SK-MEL-5 (cell line): ENCODE measurements around the gene MESP2. TPM values are rescaled to one million over a fixed set of nuclear protein-coding genes. Genes with fewer than 3 reads are reported as not detected.
"Not testable (repeated sequence)": the region's sequence is repeated elsewhere in the genome, so short reads cannot be mapped to it uniquely, and the experiment has no call there.

Experiments
- DNase-seq: peaks from one replicate; pipeline ENCODE4 v3.0.0-alpha.2; 2016; ENCODE audit warnings: low read depth, low spot score
- in situ Hi-C: cut with HindIII; loops from 2 replicates; pipeline ENCODE4 v1.10.0; 2016; ENCODE audit warnings: low sequenced_read_pairs, high pct_unique_total_duplicates, low pct_unique_long_range_greater_than_20kb
- total RNA-seq: library from RNA; depleted of rRNA; stranded (reverse); fragments of >200 nt; shearing (Covaris generic); gene quantifications from 2 replicates; pipeline ENCODE4 v1.2.3, GENCODE V29; 2014

Gene MESP2
- total RNA-seq, 1 experiment from 2014 or later = 0.13 TPM

DNA sequence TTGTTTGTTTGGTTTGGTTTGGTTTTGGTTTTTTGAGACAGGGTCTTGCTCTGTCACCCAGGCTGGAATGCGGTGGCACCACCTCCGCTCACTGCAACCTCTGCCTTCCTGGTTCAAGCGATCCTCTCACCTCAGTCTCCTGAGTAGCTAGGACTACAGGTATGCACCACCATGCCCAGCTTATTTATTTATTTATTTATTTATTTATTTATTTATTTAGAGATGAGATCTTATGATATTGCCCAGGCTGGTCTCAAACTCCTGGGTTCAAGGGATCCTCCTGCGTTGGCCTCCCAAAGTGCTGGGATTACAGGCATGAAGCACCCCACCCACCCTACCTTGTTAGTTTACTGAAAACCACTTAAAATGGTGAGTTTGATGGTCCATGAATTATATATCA lies 12.5 kb downstream of the MESP2 start:
- DNase-seq, in situ Hi-C loops: not testable (repeated sequence)

DNA sequence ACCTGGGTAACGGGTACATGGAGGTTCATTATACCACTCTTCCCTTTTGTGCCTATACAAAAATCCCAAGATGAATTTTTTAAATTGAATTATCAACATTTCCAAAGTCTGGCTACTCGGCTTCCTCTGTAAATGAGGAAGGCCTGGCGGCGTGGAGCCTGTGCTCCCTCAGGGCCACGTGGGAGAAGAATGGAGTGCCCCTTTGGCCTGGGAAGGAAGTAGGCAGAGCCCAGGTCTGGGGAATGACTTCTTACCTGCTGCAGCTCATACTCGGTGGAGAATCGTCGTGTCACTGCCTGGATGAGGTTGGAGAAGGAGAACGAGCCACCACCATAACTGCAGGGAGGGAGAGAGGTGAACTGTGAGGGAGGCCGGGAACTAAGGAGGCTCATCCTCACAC lies 14.1 kb downstream of the MESP2 start:
- no peak for DNase-seq
- in situ Hi-C loops = no loop called here

DNA sequence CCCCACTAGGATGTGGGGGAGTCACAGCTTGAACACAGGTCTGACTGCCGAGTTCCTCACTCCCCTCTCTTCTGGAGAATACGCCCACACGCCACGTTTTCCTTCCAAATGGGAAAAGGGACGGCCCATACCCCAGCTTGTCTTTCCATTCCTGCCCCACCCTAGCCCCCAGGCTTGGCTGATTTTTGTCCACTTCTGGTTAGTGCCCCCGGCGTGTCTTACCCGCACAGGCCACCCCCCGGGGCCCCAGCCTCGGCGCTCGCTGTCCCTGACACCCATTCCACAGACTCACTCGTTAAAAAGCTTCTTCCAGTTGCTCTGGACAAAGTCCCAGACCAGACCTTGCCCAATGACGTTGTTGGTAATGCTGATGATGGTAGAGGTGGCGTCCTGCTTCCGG lies 14.5 kb downstream of the MESP2 start:
- DNase-seq = no peak
- in situ Hi-C loops = no loop called here

DNA sequence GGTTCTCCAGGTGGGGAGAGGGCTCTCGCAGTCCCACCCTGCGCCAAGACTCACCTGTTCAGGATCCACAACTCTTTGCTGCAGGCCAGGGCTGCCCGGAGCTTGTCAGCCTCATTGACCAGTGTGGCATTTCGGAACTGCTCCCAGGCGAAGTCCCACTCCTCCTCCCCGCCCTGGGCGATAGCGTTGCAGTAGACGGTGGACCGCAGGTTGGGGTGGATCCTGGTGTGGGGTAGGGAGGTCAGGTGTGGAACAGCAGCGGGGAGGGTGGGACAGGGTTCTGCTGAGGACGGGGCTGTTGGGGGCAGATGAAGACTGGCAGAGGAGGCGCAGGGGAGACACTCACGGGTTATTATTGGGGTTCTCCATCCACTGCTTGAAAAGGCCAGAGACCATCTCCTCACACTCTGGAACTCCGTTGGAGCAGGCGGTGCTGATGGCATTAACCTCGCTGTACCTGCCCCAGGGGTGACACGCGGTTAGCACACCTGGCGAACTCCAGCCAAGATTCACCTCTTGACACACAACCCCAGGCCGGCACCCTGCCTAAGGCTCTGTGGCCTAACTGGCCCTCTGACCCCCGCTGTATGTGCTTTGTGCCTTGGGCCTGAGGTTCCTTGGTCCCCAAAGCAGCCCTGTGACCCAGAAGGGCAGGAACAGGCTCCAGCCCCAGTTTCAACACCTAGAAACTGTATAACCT lies 16.1 kb downstream of the MESP2 start:
- DNase-seq = no peak
- in situ Hi-C loops = no loop called here

- DNase-seq = no peak
- in situ Hi-C loops = no loop called here
Observed at GRCh38 chr15:89794627-89795241, 18.6 kb downstream of the MESP2 start.

DNA sequence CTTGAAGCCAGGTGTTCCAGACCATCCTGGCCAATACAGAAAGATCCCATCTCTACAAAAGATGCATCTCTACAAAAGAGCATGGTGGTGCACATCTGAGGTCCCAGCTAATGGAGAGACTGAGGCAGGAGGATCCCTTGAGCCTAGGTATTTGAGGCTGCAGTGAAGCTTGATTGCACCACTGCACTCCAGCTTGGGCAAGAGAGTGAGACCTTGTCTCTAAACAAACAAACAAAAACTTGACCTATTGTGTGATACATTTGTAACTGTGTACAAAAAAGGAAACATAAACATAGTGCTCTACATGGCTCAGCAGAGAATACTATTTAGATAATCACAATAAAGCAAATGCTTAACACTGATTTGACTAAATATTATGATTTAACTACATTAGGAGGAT lies 19.9 kb downstream of the MESP2 start:
- in situ Hi-C loops = no loop called here
- no peak for DNase-seq

DNA sequence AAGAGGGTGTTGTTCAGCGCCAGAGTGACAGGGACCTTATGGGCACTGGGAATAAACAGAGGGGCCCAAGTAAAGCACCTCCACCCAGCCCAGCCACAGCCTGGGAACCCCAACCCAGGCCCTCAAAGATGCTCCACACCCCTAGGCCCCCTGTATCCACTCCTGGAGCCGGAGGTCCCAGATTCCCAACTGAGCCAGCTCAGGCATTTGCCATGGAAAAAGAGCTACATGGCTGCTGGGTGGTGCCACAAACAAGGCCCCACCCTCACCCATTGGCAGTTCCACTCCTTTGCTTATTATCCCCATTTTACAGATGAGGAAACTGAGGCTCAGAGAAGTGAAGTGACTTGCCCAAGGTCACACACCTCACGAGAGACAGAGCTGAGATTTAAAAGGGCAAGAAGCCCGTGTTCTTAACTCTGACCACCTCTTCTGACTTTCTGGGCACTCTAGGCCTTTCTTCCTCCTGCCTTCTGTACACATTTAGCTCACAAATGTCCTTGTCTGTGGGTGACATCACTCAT lies 21.6 kb downstream of the MESP2 start:
- in situ Hi-C loops = no loop called here
- DNase-seq = no peak

DNA sequence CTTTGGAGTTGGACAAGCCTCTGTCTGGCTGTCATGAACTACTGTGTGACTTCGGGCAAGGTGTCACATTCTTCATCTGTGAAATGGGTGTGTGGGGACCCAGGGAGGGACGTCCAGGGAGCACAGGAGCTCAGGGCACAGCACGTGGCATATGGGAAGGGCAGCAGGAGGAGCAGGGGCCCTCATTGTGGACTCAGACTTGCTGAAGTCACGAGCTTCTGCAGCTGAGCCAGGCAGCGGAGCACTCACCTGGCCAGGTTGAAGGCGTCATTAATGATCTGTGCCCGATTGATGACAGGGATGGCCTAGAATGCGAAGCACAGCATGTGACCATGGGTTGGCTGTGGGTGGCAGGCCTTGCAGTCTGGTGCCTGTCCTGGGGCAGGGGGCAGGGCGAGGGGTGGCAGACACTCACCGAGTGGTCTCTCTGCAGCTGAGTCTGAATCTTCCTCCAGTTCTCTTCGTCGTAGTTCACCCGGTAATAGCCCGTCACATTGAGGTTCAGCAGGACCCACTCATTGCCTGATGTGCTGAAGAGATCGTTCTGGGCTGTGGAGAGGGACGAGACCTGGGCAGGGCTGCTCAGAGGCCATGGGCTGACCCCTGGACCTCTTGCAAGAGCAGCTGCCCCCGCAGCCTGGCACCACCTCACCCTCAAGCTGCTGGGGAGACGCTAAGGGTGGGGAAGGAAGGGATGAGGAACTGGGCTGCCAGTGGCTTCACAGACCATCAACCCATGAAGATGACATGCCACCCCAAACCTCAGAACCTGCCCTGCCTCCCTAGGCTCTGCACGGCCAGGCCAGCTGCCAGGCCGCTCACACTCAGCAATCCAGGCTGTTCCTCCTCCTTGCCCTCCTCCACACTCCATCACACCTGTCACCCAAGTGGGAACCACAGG lies 23.1 kb downstream of the MESP2 start:
- DNase-seq = no peak
- in situ Hi-C loops = no loop called here

DNA sequence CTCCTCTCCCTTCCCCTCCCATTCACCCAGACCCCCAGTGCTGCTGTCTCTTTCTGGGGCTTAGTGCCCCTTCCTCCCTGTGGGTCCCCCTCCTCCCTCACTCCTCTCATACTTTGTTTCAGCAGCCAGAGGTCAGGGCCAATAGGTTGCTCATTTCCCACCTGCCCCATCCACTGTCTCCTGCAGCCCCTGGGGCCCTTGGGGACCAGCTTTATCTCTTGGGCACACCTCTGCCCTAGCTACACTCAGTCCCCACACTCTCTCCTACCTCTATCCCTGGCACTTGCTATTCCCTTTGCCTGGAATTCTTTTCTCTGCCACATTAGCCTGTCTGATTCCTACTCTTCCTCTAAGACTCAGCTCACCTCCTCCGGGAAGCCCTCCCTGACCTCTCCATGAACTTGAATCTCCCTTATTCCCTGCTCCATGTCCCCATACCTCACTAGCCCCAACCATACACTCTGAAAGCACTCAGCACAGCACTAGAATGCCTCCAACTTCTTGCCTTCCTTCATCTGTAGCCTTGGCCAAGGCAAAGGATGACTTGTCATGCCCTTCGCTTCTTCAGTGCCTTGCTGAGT lies 23.9 kb downstream of the MESP2 start:
- no peak for DNase-seq
- in situ Hi-C loops = no loop called here

DNA sequence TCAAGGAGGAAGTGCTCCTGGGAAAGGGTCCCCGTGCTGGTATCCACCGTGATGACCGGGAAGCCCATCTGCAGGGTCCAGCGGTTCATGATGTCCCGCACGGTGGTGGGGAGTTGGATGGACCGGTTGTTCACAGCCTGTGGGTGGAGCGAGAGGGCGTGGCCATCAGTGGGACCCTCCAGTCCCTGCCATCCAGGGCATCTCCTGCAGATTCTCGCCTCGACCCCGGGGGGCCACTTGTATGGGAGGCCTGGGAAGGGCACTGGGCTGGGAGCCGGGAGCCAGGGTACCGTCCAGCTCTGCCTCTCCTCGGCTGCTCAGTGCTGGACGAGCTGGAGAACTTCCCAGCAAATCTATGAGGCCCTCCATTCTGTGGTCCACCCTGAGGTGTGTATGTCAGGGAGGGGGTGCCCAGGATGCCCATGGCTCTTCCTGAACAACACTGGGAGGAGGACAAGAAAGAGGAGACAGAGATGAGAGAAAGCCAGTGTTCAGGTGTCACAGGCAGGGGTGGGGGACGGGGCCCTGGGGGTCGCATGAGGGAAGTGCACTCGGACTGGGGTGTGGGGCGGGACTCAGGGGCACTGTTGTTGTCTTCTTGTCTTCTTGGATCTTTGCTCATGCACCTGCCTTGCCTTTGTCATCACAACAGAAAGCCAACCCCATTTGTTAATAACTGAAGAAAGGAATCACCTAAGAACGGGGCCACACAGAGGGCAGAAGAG lies 25.5 kb downstream of the MESP2 start:
- DNase-seq = no peak
- in situ Hi-C loops = no loop called here

- in situ Hi-C loops = no loop called here
- no peak for DNase-seq
Observed at GRCh38 chr15:89802231-89802928, 26.2 kb downstream of the MESP2 start.

GRCh38 chr15:89802986-89803824 lies 27.1 kb downstream of the MESP2 start:
- DNase-seq = no peak

GRCh38 chr15:89803941-89804800 lies 28.0 kb downstream of the MESP2 start:
- DNase-seq = no peak
- in situ Hi-C loops = no loop called here

More at GRCh38 chr15:89802986-89803824, 27.1 kb downstream of the MESP2 start:
- in situ Hi-C loops = no loop called here

DNA sequence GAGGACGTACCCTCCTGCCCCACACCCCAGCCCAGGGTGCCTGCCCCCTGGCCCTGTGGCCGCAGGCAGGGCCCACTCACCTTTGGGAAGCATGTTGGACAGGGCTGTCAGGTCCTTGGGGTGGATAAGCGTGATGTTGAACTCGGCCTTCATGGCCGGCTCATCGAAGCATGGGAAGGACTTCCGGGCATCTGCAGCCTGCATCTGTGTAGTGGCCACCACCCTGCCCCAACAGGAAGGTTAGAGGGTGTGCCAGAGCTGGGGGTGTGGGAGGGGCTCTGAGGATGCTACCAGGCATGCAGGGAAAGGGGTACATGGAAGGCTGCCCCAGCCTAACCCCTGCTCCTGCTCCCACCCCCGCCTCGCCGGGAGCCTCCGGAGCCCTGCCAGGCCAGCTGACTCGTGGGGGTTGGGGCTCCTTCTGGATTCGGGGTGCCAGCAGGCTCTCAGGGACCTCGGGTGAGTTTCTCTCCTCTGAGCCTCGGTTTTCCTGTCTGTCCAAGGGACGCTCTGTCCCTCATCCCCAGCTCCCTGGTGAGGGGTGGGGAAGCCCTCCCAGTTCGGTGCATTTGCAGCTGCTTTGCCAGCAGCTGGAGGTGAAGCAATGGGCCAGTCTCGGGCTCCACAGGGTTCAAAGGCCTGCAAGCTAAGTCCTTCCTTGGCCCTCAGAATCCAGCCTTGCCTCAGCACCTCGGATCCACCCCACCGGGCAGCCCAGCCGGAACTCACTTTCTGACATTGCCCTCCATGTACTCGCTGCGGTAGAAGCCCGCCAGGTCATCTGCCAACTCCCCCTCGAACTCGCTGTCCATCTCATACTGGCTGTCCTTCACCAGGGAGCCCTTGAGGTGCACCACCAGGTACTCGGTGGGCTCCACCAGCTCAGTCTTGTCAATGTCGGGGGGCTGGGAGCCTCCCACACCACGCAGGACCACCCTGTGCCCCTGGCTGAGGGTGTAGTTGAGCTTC lies 29.4 kb downstream of the MESP2 start:
- in situ Hi-C loops = no loop called here
- DNase-seq = no peak
